GM19395 (cell line): ENCODE data around the gene CREB3L2.
"Not testable (repeated sequence)": the region's sequence is repeated elsewhere in the genome, so short reads cannot be mapped to it uniquely, and the experiment has no call there.

Experiments
- ATAC-seq: cut with Tn5 transposase; IDR thresholded peaks from one replicate; pipeline ENCODE4 v1.9.1; 2021; ENCODE audit warnings: mild to moderate bottlenecking, moderate library complexity; ENCODE audit not compliant: unreplicated experiment

CREB3L2 gene

DNA sequence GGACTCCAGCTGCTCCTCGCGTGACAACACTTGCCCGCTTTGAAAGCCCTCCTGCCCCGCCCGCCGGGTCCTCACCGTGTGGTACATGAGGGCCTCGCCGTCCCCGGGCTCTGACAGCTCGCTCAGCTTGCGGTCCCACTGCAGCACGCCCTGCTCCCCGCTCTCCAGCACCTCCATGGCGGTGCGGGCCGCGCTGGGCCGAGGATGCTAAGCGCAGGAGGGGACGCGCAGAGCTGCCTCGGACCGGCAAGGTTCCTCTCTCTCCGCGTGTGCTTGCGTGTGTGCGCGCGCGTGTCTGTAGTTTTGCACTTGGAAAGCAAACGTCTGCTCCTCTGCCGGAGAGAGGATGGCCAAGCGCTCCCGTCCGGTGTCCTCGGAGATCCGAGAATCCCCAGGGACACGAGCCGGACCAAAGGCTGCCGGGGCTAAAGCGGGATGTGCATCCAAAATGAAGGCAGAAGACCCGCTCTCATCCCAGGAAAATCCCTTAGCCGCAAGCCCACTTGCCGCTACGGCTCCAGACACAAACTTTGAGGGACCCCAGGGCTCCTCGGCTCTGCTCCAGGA lies at the start of gene CREB3L2:
CREB3L2 (minus strand) TSS at position 558 of the 567 bp plus-strand sequence; CDS start at position 177, 381 bp downstream.
- ATAC-seq = peak; percentile 35

DNA sequence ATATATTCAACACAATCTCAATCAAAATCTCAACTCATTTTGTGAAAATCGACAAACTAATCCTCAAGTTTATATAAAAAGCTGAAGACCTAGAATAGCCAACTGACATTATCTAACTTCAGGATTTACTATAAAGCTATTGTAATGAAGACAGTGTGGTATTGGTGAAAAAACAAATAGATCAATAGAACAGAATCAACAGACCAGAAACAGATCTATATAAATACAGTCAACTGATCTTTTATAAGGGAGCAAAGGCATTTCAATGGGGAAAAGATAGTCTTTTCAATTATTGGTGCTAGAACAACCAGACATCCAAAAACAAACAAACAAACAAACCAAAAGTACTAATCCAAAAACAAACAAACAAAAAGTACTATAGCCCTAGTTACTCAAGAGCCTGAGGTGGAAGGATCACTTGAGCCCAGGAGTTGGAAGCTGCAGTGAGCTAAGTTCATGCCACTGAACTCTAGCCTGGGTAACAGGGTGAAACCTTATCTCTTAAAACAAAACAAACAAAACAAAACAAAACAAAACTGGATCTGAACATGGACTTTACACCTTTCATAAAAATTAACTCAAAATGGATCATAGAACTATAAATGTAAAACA lies 47.7 kb upstream of the CREB3L2 start:
- no peak for ATAC-seq

DNA sequence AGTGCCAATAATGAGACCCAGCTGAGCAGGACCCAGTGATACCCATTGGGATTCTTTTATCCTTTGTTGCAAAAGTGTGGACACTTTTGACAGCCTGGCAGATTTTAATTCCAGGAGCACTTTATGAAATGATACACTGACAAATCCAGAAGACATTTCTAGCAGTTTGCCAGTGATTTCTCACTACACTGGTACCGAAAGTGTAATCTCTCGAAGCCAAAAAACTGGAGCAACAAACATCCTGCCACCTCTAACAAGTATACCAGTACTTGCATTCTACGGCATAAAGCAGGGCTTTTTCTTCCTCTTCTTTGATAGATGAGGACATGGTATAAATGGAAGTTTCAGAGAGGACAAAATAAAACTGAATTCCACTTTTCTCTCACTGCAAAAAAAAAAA lies 46.0 kb upstream of the CREB3L2 start:
- ATAC-seq = no peak

- ATAC-seq = no peak
These were observed 43.0 kb upstream of the CREB3L2 start for GRCh38 chr7:138044897-138045296.

DNA sequence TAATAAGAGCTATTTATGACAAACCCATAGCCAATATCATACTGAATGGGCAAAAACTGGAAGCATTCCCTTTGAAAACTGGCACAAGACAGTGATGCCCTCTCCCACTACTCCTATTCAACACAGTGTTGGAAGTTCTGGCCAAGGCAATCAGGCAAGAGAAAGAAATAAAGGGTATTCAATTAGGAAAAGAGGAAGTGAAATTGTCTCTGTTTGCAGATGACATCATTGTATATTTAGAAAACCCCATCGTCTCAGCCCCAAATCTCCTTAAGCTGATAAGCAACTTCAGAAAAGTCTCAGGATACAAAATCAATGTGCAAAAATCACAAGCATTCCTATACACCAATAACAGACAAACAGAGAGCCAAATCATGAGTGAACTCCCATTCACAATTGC lies 38.2 kb upstream of the CREB3L2 start:
- not testable (repeated sequence) for ATAC-seq

DNA sequence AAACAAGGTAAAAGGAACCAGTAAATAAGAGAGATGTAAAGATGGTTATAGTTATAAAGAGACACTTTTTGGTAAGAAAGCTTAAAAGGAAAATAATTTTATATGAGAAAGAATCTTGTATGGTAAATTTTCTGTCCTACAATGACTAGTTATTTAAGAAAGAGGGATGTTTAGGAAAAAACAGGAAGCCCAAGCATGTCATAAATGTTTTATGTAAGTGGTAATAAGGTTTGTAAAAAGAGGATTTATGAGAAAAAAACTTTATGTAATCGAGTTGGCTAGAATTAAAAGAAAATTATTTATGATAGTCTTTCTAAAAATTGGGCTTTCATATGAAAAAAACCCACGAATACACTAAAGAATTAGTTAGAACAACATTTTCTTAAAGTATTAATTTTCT lies 34.2 kb upstream of the CREB3L2 start:
- ATAC-seq = no peak

DNA sequence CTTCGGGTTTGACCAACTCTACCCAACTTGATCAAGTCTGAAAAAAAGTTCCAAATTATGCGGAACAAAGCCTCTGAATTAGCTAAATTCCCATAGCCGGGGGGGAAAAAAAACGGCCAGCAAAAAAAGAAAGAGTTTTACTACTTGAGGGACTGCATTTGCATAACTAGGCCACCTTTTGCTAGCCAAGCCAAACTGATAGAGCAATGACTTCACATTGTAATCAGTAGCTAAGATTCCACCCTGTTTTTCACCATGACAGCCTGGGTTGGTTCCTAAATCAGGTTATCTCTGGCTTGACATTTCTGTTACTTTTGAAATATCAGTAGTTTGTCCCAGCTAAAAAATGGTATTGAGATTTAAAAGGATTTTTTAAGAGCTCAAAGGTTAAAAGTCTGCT lies 31.4 kb upstream of the CREB3L2 start:
- ATAC-seq = no peak

DNA sequence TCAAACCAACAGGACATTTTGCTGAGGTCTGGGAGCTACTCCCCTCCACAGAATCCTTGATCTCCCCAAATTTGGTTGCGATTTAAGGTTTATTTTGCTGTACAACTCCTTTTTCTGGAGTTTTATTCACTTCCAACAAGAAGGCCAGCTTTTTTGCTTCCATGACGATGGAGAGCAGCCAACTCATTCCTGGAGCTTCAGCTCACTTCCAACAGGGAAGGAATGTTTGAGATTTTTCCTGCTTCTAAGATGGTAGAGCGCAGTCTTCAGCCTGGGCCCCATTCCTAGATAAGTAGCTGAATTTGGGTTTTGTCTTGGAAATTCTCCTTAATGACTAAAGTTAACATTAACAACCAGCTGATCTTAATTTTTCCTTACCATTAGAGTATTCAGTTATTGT lies 30.9 kb upstream of the CREB3L2 start:
- no peak for ATAC-seq

DNA sequence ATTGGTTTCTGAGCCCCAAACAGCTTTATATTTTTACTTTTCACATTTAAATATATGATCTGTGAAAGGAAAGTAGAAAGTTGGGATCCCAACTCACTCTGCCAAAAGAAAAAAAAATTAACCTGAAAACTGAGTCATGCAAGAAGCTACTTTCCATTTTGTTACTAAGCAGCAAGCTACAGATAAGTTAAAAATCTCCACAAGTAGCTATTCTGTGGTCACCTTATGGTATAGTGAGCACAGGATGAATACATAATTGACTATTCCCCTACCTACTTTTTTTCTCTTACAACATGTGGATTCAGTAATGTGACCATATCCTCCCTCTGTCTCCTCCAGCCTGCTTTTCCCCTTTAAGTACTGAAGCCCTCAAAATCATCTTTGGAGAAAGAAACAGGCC lies 30.3 kb upstream of the CREB3L2 start:
- ATAC-seq = peak; percentile 72

- ATAC-seq = no peak
These were observed 28.9 kb upstream of the CREB3L2 start for GRCh38 chr7:138030679-138031351.

DNA sequence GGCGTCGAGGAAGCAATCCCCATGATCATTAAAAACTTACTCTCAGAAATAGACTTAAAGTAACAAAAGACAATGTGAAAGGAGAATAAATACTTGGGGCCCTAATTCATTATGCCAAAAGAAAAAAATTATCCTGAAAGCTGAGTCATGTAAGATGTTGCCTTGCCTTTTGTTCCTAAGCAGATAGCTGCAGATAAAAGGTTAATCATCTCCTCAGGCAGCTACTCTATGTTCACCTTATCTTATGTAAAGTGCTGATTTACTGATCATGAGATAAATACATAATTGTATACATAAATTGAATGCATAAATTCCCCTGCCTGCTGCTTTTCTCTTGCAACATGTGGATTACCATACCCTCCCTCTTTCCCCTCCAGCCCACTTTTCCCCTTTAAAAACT lies 28.1 kb upstream of the CREB3L2 start:
- ATAC-seq = no peak

DNA sequence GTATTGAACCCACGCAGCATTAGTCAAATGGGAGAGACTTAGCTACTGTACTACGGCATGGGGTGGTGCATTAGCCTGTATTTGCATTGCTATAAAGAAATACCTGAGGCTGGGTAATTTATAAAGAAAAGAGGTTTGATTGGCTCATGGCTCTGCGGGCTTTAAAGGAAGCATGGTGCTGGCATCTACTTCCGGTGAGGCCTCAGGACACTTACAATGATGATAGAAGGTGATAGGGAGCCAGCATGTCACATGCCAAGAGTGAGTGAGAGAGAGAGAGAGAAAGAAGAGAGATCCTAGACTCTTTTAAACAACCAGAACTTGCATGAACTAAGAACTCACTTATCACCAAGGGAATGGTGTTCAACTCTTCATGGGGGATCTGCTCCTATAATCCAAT lies 27.2 kb upstream of the CREB3L2 start:
- ATAC-seq = no peak

DNA sequence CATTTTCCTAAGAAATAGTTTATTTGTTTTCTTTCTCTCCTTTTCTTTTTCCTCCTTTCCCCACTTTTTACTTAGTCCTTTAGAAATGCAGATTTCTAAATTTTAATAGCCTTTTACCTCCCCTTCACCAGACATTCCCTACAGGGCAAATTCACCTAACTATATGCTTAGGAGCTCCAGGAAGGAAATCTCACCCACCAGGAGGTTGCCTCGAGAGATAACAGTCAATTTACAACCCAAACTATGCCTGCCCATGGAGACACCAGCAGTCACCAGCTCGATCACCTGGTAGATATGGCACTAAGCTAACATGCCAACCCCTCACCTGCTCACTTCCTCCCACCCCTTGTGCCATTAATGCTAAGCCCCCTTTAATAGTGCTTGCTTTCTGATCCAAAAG lies 25.2 kb upstream of the CREB3L2 start:
- ATAC-seq = no peak

DNA sequence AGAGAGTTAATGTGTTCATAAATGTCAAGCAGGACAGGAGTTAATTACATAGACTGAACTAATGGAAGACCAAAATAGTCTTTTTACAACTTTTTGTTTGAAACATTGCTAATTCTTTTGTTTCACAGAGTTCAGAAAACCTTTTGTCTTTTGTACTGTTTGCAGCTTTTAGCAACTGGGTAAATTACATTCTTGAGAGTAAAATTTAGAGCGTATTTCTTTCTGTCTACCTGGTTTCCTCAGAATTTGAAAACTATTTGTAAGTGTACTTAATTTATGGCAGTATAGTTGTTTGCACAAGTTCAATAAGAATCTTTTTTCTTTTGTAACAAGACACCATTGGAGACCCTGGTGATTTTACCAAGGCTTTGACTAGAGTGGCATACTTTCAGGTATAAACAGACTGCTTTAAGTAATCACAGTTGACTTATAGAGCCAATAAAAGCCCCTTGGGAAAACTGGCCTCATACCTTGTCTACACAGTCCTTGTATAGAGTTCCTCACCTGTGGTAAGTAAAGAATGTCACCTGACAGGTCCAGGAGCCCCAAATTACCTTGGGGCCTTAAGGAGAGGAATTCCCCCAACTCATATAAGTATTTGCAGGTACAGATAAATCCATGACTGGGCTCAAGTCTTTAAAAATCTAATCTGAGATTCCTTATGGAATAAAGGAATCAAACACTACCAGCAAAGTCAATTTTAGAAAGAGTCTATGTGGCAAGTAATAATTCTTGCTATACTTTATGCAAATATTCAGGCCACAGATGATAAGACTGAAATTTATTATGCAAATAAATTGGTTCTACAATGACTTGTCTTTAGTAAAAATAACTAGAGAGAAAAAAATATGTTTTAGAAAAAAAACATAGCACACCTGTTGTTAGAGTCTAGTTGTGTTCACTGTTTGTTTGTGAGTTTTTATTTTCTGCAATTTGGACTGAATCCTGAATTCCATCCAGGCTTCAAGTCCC lies 23.6 kb upstream of the CREB3L2 start:
- ATAC-seq = peak; percentile 47

GRCh38 chr7:138024765-138025164 lies 22.9 kb upstream of the CREB3L2 start:
- no peak for ATAC-seq

GRCh38 chr7:138024343-138024691 lies 22.4 kb upstream of the CREB3L2 start:
- no peak for ATAC-seq

- ATAC-seq = peak; percentile 87
These were observed 21.9 kb upstream of the CREB3L2 start for GRCh38 chr7:138023618-138024342.

- no peak for ATAC-seq
These were observed 20.0 kb upstream of the CREB3L2 start for GRCh38 chr7:138021889-138022288.

GRCh38 chr7:138017992-138018391 lies 16.1 kb upstream of the CREB3L2 start:
- no peak for ATAC-seq

DNA sequence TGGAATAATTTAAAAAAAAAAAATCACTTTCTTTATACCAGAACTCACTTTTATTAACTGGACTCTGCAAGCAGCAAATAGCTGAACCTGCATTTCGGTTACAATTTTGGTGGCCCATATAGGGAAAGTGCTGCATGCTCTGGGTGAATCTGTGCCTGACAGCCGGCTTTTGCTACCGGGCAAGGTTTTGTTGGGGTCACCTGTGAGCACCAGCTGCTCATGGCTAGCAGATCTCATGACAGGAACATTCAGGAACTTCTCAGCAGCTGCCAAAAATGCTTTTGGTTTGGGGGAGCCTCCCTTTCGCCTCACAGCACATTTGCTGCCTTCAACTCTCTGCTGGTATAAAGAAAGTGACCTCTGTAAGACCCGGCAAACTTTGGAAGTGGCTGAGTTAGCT lies 13.2 kb upstream of the CREB3L2 start:
- ATAC-seq = no peak

GRCh38 chr7:138014686-138015085 lies 12.8 kb upstream of the CREB3L2 start:
- no peak for ATAC-seq
